PFSK-1 (cell line): ENCODE results near the gene DTD1.

ENCODE experiments used
- FOXP2 ChIP-seq: optimal IDR thresholded peaks from 2 replicates; pipeline ENCODE3; 2011; ENCODE audit warnings: borderline replicate concordance, control low read depth, inconsistent platforms; ENCODE audit not compliant: insufficient read depth; ENCODE audit errors: extremely low read length, extremely low read depth
- POLR2AphosphoS5 ChIP-seq: IDR thresholded peaks from 2 replicates; pipeline ENCODE4 v1.6.1; 2012; ENCODE audit warnings: low read depth, mild to moderate bottlenecking, control low read depth, low read length, moderate library complexity
- REST ChIP-seq, 2 experiments: IDR thresholded peaks; 2 replicates each; pipeline versions ENCODE4 v1.6.1 to v1.8.0; 2011 to 2012; ENCODE audit warnings: low read depth in 2 of 2, low read length in 2 of 2, control low read depth in 1 of 2, inconsistent platforms in 1 of 2, mild to moderate bottlenecking in 1 of 2, moderate library complexity in 1 of 2; ENCODE audit not compliant: insufficient read depth in 1 of 2
- SIN3A ChIP-seq: IDR thresholded peaks from 2 replicates; pipeline ENCODE4 v1.6.1; 2012; ENCODE audit warnings: mild to moderate bottlenecking, low read length, moderate library complexity, borderline replicate concordance; ENCODE audit not compliant: insufficient read depth
- TAF1 ChIP-seq: IDR thresholded peaks from 2 replicates; pipeline ENCODE4 v1.6.1; 2012; ENCODE audit warnings: low read length, control low read depth, borderline replicate concordance; ENCODE audit not compliant: insufficient read depth

Gene DTD1

GRCh38 chr20:18663932-18664331, 76.1 kb downstream of the DTD1 start:
- TF ChIP-seq SIN3A (no peak), POLR2AphosphoS5 (no peak), REST (IDR thresholded peaks at IDR 0.05; ENCODE audit: insufficient read depth in 1 of 2, low read depth in 2 of 2, low read length in 2 of 2) (no peak), FOXP2 (no peak), TAF1 (no peak)

DNA sequence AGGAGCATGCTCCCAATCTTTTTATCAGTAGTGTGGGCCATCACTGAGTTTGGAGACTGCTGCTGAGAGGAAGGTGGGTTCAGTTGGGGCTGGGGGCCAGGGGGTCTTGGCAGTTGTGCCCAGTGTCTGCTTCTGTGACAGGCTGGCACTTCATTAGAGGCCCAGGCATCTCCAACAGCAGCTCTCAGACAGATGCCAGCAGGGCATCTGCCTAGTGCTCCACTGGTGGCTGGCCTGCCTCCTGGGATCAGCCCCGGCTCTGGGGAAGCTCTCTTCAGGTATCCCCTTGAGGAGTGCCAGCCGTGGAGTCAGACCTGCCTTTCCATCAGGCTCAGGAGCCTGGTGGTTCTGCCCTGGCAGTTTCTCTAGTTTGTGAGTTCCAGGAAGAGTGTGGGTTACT, 77.3 kb downstream of the DTD1 start:
- TF ChIP-seq TAF1 (no peak), SIN3A (no peak), FOXP2 (no peak), POLR2AphosphoS5 (no peak), REST (IDR thresholded peaks at IDR 0.05; ENCODE audit: insufficient read depth in 1 of 2, low read depth in 2 of 2, low read length in 2 of 2) (no peak)

DNA sequence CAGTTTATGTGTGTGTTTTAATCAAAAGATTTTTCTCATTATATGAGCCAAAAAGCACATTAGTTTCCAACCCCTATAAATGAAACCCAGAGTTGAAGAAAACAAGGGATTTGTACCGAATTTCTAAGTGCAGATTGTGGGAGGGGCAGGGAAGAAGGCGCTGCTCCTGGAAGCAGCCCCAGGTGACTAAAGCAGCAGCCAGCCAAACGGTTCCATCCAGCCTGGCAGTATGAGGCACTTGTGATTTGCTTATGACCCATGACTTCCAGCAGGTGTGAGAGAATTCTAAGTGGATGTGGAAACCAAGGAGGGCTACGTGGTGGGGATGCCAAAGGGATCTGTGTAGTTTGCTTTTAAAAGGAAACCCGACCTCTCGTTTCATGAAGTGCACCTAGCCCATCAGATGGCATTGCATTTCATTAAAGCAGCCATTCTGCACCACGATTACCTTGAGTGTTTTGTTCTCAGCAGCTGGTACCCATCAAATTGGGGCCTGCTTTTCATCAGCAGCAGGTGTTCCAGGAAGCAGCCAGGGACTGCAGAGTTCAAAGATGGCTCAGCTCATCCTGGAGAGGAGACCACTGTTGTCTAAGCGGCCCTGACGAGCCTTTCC, 79.1 kb downstream of the DTD1 start:
- TF ChIP-seq REST (IDR thresholded peaks at IDR 0.05; ENCODE audit: insufficient read depth in 1 of 2, low read depth in 2 of 2, low read length in 2 of 2): no peak
- TF ChIP-seq POLR2AphosphoS5: no peak
- no peak for TF ChIP-seq SIN3A
- no peak for TF ChIP-seq TAF1
- no peak for TF ChIP-seq FOXP2

DNA sequence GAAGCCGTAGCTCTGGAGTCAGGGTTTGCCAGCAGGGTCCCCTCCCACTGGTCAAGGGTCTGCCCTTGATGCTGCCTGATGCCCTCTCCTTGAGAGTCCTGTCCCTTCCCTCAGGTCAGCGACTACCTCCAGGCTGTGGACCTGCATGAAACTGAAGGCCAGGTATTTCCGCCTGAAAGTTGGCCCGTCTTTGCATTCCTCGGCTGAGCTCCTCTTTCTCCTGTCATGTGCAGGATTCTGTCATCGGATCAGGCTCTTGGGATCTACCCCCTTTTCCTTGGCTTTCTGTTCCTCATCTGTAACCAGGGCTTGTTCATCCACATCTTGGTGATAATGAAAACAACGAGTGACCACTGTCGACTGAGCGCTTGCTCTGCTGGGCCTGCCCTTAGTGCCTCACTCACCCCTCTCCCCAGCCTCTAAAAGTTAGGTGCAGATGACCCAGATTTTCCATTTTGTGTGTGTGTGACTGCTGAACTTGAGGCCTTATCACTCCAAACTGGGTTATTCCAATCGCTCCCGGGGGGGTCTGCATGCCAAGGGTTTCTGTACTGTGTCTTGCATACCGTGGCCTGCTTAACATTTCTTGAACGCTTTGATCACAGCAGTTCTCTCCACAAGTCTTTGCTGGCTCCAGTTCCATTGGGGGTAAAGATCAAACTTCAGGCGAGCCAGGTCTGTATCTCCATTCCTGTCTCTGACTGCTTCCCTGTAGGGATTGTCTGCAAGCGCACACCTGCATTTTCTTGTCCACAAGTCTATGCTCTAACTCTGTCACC, 81.6 kb downstream of the DTD1 start:
- TF ChIP-seq POLR2AphosphoS5 (no peak), FOXP2 (no peak), REST (IDR thresholded peaks at IDR 0.05; ENCODE audit: insufficient read depth in 1 of 2, low read depth in 2 of 2, low read length in 2 of 2) (no peak), SIN3A (no peak), TAF1 (no peak)
